ENCODE data around the gene HDAC11. TPM values are rescaled to one million over a fixed set of nuclear protein-coding genes. Genes with fewer than 3 reads are reported as not detected.

Gene HDAC11
- total and polyA plus RNA-seq, 2 of the 4 experiments (the other 2 are of a cell fraction) = 9.1 to 11.4 TPM

DNA sequence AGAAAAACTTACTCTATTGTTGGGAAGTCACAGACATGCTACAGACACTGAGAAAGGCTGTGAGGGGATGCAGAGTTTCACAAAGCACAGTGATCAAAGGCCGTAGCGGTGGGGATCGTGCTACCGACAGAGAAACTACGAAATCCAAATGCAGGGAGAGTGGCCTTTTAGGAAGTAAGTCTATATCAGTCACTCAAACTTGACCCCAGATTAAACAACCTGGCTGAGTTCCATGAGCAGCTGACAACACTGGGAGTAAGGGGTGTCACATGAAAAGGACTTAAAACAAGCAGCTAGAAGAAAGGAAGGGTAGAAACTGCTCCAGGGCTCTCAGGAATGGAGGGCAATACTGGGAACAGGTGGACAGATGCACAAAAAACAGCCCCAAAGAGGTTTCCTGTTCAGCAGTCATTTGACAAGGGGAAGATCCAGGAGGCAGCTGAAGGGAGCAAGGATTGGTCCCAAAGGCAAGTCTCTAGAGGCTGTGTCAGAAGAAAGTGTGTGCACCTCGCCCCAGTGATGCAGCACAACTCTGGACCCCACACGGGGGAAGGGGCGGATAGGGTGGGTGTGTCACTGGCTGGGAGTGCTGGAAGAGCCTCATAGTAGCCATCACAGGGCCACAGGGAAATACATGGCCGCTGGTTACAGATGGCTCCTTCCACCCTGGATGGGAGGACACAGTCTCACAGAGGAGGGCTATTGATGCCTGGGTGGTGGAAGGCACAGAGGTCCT lies 20.3 kb upstream of the HDAC11 start:
- Histone ChIP-seq H2BK5ac (ENCODE audit: low read depth, low read length, poor library complexity, severe bottlenecking) (no peak overlapping the region), H3K56ac (ENCODE audit: extremely low read depth, insufficient read depth, low read length) (no peak overlapping the region), H3K27me3 (ENCODE audit: control insufficient read depth, insufficient read depth, low read length) (peaks cover 21% of the 10 kb centered on the region), H2AFZ (replicated peaks; ENCODE audit: low read length, poor library complexity) (no peak overlapping the region), H3K9ac (ENCODE audit: low read depth, low read length) (no peak overlapping the region), H3K23ac (ENCODE audit: low read depth, low read length) (no peak overlapping the region), H4K91ac (ENCODE audit: insufficient read depth, low read depth, low read length) (no peak overlapping the region), H3K4me3 (ENCODE audit: insufficient read depth, low read depth, low read length) (no peak overlapping the region), H4K8ac (ENCODE audit: low read depth in 2 of 2, low read length in 2 of 2) (no peak overlapping the region), H3K14ac (replicated peaks; ENCODE audit: low read depth, low read length) (no peak overlapping the region), H3K27ac (ENCODE audit: insufficient read depth, low read length) (no peak overlapping the region), H2BK120ac (ENCODE audit: low read depth, low read length) (no peak overlapping the region), H4K20me1 (ENCODE audit: insufficient read depth, low read length) (no peaks in the 10 kb centered on the region), H3K4ac (ENCODE audit: low read depth, low read length) (no peak overlapping the region), H2BK20ac (ENCODE audit: low read depth, low read length) (no peak overlapping the region), H3K4me2 (ENCODE audit: low read depth, low read length) (no peak overlapping the region), H3K79me1 (ENCODE audit: low read depth in 1 of 2, low read length in 2 of 2) (no peaks in the 10 kb centered on the region), H2AK9ac (replicated peaks; ENCODE audit: low read depth, low read length, poor library complexity) (no peak overlapping the region), H3K18ac (ENCODE audit: low read depth, low read length) (no peak overlapping the region), H2AK5ac (ENCODE audit: low read depth, low read length) (no peak overlapping the region), H3K9me1 (ENCODE audit: insufficient read depth, low read length) (no peaks in the 10 kb centered on the region), H2BK15ac (ENCODE audit: low read depth, low read length) (no peak overlapping the region), H3K4me1 (ENCODE audit: control insufficient read depth, insufficient read depth, low read length) (peaks cover 2% of the 10 kb centered on the region; the same call in 1 of the 2 replicates), H3K36me3 (ENCODE audit: control insufficient read depth, insufficient read depth, low read length) (no peaks in the 10 kb centered on the region), H4K5ac (ENCODE audit: low read depth, low read length) (no peak overlapping the region), H3K9me3 (ENCODE audit: control insufficient read depth, insufficient read depth, low read length) (no peaks in the 10 kb centered on the region)
- ChIA-PET POLR2A (ENCODE audit: unreplicated experiment) (interaction anchor here (0.6 kb wide), 1 partner anchor 23 kb away, joined by 3 read pairs; no protein-coding TSS in a partner anchor), CTCF (interaction anchor here (0.6 to 1.9 kb wide), 2 partner anchors 368 to 1093 kb away, joined by 3 to 5 read pairs; no protein-coding TSS in a partner anchor)
- in situ Hi-C loops (cut with MboI; ENCODE audit: low sequenced_read_pairs) = no loop called here
- DNase-seq (no peak), ATAC-seq (ENCODE audit: low read depth) (no peak)
- dilution Hi-C loops (cut with HindIII; ENCODE audit: low sequenced_read_pairs, unreplicated experiment) = no loop called here
- intact Hi-C loops (cut with micrococcal nuclease) = loop anchor here (10.0 kb wide), 1 partner anchor 155 kb away; no protein-coding TSS in a partner anchor
- no TSS peak for BruUV-seq (replicated peaks)
- WGBS, 2 experiments (ENCODE audit: extremely low coverage in 2 of 2, insufficient read length in 1 of 2) = 20% methylated on average over 1 of the region's 9 CpGs; no CpG with 5 or more reads in 1 of the 2 experiments
- TF ChIP-seq POLR2A (IDR thresholded peaks at IDR 0.05; ENCODE audit: low read depth, low read length) = no peak
- no peak for TF ChIP-seq RFX5 (IDR thresholded peaks at IDR 0.05; ENCODE audit: low read depth, low read length)
- TF ChIP-seq FOS (IDR thresholded peaks at IDR 0.05; ENCODE audit: low read depth, low read length) = no peak
- no peak for TF ChIP-seq MAFK (IDR thresholded peaks at IDR 0.05; ENCODE audit: low read depth, low read length)
- no peak for TF ChIP-seq RCOR1 (IDR thresholded peaks at IDR 0.05; ENCODE audit: insufficient replicate concordance, low read length)
- no peak for TF ChIP-seq CHD1 (IDR thresholded peaks at IDR 0.05; ENCODE audit: low read depth, low read length)
- no peak for TF ChIP-seq MXI1 (IDR thresholded peaks at IDR 0.05; ENCODE audit: borderline replicate concordance, low read depth, low read length)
- TF ChIP-seq CEBPB (IDR thresholded peaks at IDR 0.05; ENCODE audit: low read depth, low read length) = no peak
- TF ChIP-seq NFE2L2 (IDR thresholded peaks at IDR 0.05; ENCODE audit: low read depth, low read length) = no peak
- TF ChIP-seq MAZ (IDR thresholded peaks at IDR 0.05; ENCODE audit: borderline replicate concordance, low read depth, low read length) = no peak
- TF ChIP-seq, protein P1, sequence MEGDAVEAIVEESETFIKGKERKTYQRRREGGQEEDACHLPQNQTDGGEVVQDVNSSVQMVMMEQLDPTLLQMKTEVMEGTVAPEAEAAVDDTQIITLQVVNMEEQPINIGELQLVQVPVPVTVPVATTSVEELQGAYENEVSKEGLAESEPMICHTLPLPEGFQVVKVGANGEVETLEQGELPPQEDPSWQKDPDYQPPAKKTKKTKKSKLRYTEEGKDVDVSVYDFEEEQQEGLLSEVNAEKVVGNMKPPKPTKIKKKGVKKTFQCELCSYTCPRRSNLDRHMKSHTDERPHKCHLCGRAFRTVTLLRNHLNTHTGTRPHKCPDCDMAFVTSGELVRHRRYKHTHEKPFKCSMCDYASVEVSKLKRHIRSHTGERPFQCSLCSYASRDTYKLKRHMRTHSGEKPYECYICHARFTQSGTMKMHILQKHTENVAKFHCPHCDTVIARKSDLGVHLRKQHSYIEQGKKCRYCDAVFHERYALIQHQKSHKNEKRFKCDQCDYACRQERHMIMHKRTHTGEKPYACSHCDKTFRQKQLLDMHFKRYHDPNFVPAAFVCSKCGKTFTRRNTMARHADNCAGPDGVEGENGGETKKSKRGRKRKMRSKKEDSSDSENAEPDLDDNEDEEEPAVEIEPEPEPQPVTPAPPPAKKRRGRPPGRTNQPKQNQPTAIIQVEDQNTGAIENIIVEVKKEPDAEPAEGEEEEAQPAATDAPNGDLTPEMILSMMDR (conservative IDR thresholded peaks at IDR 0.05; ENCODE audit: low read depth, low read length) = no peak
- TF ChIP-seq BHLHE40 (IDR thresholded peaks at IDR 0.05; ENCODE audit: low read depth, low read length) = no peak
- TF ChIP-seq, protein P2, sequence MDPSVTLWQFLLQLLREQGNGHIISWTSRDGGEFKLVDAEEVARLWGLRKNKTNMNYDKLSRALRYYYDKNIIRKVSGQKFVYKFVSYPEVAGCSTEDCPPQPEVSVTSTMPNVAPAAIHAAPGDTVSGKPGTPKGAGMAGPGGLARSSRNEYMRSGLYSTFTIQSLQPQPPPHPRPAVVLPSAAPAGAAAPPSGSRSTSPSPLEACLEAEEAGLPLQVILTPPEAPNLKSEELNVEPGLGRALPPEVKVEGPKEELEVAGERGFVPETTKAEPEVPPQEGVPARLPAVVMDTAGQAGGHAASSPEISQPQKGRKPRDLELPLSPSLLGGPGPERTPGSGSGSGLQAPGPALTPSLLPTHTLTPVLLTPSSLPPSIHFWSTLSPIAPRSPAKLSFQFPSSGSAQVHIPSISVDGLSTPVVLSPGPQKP (IDR thresholded peaks at IDR 0.05; ENCODE audit: borderline replicate concordance, low read depth, low read length) = no peak
- TF ChIP-seq, protein P3, sequence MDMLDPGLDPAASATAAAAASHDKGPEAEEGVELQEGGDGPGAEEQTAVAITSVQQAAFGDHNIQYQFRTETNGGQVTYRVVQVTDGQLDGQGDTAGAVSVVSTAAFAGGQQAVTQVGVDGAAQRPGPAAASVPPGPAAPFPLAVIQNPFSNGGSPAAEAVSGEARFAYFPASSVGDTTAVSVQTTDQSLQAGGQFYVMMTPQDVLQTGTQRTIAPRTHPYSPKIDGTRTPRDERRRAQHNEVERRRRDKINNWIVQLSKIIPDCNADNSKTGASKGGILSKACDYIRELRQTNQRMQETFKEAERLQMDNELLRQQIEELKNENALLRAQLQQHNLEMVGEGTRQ (IDR thresholded peaks at IDR 0.05; ENCODE audit: low read depth, low read length) = no peak
- TF ChIP-seq SMC3 (IDR thresholded peaks at IDR 0.05; ENCODE audit: low read depth, low read length) = no peak

Data from IMR-90 (cell line).